OCI-LY3 (cell line): ENCODE measurements around the gene SCUBE2.

Source experiments
- H2AFZ ChIP-seq: fragments of 200-600, 300-600 bp; shearing (Covaris generic); 2 replicates; pipeline ENCODE4 v1.6.0; 2014; ENCODE audit warnings: antibody characterized with exemption, low read depth, low read length
- H3K27ac ChIP-seq: fragments of 200-600, 300-600 bp; sonication (generic); 2 replicates; pipeline ENCODE4 v1.5.1; 2014; ENCODE audit warnings: mild to moderate bottlenecking, low read length, moderate library complexity, mixed read lengths
- H3K27me3 ChIP-seq: fragments of 200-600, 300-600 bp; sonication (generic); 2 replicates; pipeline ENCODE4 v1.6.1; 2014; ENCODE audit warnings: low read depth, low read length, mixed read lengths
- H3K36me3 ChIP-seq: fragments of 200-600, 300-600 bp; sonication (generic); replicated peaks from 2 replicates; pipeline ENCODE3; 2014; ENCODE audit warnings: low read depth, low read length, mixed read lengths
- H3K4me1 ChIP-seq: fragments of 300-600, 200-600 bp; sonication (generic); 2 replicates; pipeline ENCODE4 v1.6.1; 2014; ENCODE audit warnings: low read length, mixed read lengths
- H3K4me2 ChIP-seq: fragments of 200-600, 300-600 bp; sonication (generic); 2 replicates; pipeline ENCODE4 v1.6.1; 2014; ENCODE audit warnings: low read length, mixed read lengths
- H3K4me3 ChIP-seq: fragments of 300-600, 200-600 bp; sonication (generic); 2 replicates; pipeline ENCODE4 v1.5.1; 2014; ENCODE audit warnings: antibody characterized with exemption, mild to moderate bottlenecking, low read length, moderate library complexity
- H3K79me2 ChIP-seq: fragments of 300-600, 200-600 bp; shearing (Covaris generic); 2 replicates; pipeline ENCODE4 v1.6.1; 2014; ENCODE audit warnings: mild to moderate bottlenecking, low read length, mixed read lengths
- H3K9ac ChIP-seq: fragments of 300-600, 200-600 bp; shearing (Covaris generic); 2 replicates; pipeline ENCODE4 v1.6.0; 2014; ENCODE audit warnings: mild to moderate bottlenecking, low read length, moderate library complexity
- H3K9me3 ChIP-seq: fragments of 200-600, 300-600 bp; shearing (Covaris generic); 2 replicates; pipeline ENCODE4 v1.6.1; 2014; ENCODE audit warnings: low read length, mixed read lengths; ENCODE audit not compliant: insufficient read depth
- H4K20me1 ChIP-seq: fragments of 200-600, 300-600 bp; sonication (generic); 2 replicates; pipeline ENCODE4 v1.6.1; 2016; ENCODE audit warnings: low read length, mixed read lengths; ENCODE audit not compliant: insufficient read depth
- CTCF ChIP-seq: fragments of 200-600, 300-600 bp; sonication (generic); IDR thresholded peaks from 2 replicates; pipeline ENCODE4 v1.5.1; 2014; ENCODE audit warnings: antibody characterized with exemption, low read length, low read depth
- EZH2phosphoT487 ChIP-seq: fragments of 200-600 bp; shearing (Covaris generic); IDR thresholded peaks from 2 replicates; pipeline ENCODE4 v1.6.1; 2018; ENCODE audit warnings: antibody characterized with exemption, mixed run types, low read depth

The SCUBE2 gene

GRCh38 chr11:9040410-9040809, 51.0 kb downstream of the SCUBE2 start:
- no peak overlapping the region for H3K27ac ChIP-seq
- H4K20me1 ChIP-seq = no peaks in the 10 kb centered on the region
- H3K36me3 ChIP-seq = no peaks in the 10 kb centered on the region
- no peak overlapping the region for H3K4me2 ChIP-seq
- H2AFZ ChIP-seq = no peak overlapping the region
- H3K9me3 ChIP-seq = no peaks in the 10 kb centered on the region
- no peak overlapping the region for H3K4me3 ChIP-seq
- peaks cover 5% of the 10 kb centered on the region; the same call in 1 of the 2 replicates for H3K4me1 ChIP-seq
- peaks cover 15% of the 10 kb centered on the region; the same call in 1 of the 2 replicates for H3K27me3 ChIP-seq
- no peak overlapping the region for H3K9ac ChIP-seq
- TF ChIP-seq EZH2phosphoT487 = no peak
- TF ChIP-seq CTCF = no peak
- H3K79me2 ChIP-seq = no peaks in the 10 kb centered on the region

GRCh38 chr11:9039863-9040262, 51.5 kb downstream of the SCUBE2 start:
- no peaks in the 10 kb centered on the region for H3K9me3 ChIP-seq
- H3K36me3 ChIP-seq = no peaks in the 10 kb centered on the region
- TF ChIP-seq CTCF (no peak), EZH2phosphoT487 (no peak)
- H3K4me2 ChIP-seq = no peak overlapping the region
- no peak overlapping the region for H2AFZ ChIP-seq
- peaks cover 5% of the 10 kb centered on the region; the same call in 1 of the 2 replicates for H3K4me1 ChIP-seq
- peaks cover 15% of the 10 kb centered on the region; the same call in 1 of the 2 replicates for H3K27me3 ChIP-seq
- H3K4me3 ChIP-seq = no peak overlapping the region
- no peak overlapping the region for H3K9ac ChIP-seq
- no peak overlapping the region for H3K27ac ChIP-seq
- H3K79me2 ChIP-seq = no peaks in the 10 kb centered on the region
- H4K20me1 ChIP-seq = no peaks in the 10 kb centered on the region

- H3K9ac ChIP-seq = no peak overlapping the region
Observed at GRCh38 chr11:9039198-9039597, 52.2 kb downstream of the SCUBE2 start.

GRCh38 chr11:9038541-9038940, 52.9 kb downstream of the SCUBE2 start:
- Histone ChIP-seq H3K4me3 (no peak overlapping the region), H3K27me3 (peaks cover 16% of the 10 kb centered on the region; the same call in 1 of the 2 replicates), H3K4me2 (no peak overlapping the region), H3K9ac (no peak overlapping the region), H4K20me1 (no peaks in the 10 kb centered on the region), H3K79me2 (no peaks in the 10 kb centered on the region), H3K9me3 (no peaks in the 10 kb centered on the region), H3K4me1 (peaks cover 5% of the 10 kb centered on the region; the same call in 1 of the 2 replicates), H3K36me3 (no peaks in the 10 kb centered on the region), H3K27ac (no peak overlapping the region), H2AFZ (no peak overlapping the region)
- TF ChIP-seq EZH2phosphoT487 (no peak), CTCF (no peak)

More at GRCh38 chr11:9039198-9039597, 52.2 kb downstream of the SCUBE2 start:
- H4K20me1 ChIP-seq = no peaks in the 10 kb centered on the region
- no peak overlapping the region for H3K4me3 ChIP-seq
- no peak for TF ChIP-seq EZH2phosphoT487
- no peak for TF ChIP-seq CTCF
- no peaks in the 10 kb centered on the region for H3K79me2 ChIP-seq
- H3K4me1 ChIP-seq = peaks cover 5% of the 10 kb centered on the region; the same call in 1 of the 2 replicates
- H2AFZ ChIP-seq = no peak overlapping the region
- H3K9me3 ChIP-seq = no peaks in the 10 kb centered on the region
- H3K4me2 ChIP-seq = no peak overlapping the region
- H3K36me3 ChIP-seq = no peaks in the 10 kb centered on the region
- H3K27ac ChIP-seq = no peak overlapping the region
- peaks cover 15% of the 10 kb centered on the region; the same call in 1 of the 2 replicates for H3K27me3 ChIP-seq
